ENCODE data around the gene MYLK. TPM values are rescaled to one million over a fixed set of nuclear protein-coding genes. Genes with fewer than 3 reads are reported as not detected.

Gene MYLK
- total and polyA plus RNA-seq, 9 donors = 50.2 to 645 (median 205) TPM

DNA sequence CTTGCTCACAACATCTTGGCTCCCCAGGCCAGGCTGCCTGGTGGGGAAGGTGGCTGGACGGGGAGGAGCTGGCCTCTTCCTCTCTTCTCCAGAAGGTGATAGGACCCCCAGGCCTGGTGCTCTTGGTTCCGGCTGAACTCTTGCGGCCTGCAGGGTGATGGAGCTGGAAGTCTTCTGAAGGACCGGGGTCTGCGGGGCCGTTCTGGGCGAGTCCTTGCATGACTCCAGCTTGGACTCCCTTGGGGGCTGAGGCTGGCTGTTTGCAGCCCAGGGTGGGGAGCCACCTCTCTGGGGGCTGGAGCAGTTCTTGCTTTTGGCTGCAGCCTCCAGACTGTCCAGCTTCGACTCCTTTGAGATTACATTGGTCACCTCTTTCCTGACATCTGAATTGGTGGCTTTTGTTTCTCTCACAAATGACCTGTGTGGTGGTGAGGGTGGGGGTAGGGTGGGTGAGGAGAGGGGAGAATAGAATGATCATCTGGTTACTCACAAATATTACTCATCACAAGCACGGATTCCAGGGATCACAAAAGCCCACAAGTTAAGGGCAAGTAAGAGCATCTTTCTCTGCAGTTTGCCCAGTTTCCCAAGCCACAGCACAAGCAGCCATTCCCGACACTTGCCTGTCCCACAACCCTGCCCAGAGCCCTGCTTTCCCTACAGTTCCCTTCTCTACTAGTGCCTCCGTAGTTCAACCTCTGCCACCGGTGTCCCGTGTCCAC is 150.2 kb downstream of the MYLK start:
- H3K4me1 ChIP-seq (ENCODE audit: insufficient read depth) = no peaks in the 10 kb centered on the region
- no peaks in the 10 kb centered on the region for H3K9me3 ChIP-seq
- WGBS, 3 donors = 92 to 95% (median 94%) methylated on average over 13 of the region's 13 CpGs
- H3K4me3 ChIP-seq = no peak overlapping the region
- no peak for DNase-seq
- H3K27ac ChIP-seq = no peak overlapping the region
- intact Hi-C loops (cut with DNase I) = no loop called here
- TF ChIP-seq POLR2A (IDR thresholded peaks at IDR 0.05) = no peak
- no peaks in the 10 kb centered on the region for H3K27me3 ChIP-seq
- no peaks in the 10 kb centered on the region for H3K36me3 ChIP-seq

DNA sequence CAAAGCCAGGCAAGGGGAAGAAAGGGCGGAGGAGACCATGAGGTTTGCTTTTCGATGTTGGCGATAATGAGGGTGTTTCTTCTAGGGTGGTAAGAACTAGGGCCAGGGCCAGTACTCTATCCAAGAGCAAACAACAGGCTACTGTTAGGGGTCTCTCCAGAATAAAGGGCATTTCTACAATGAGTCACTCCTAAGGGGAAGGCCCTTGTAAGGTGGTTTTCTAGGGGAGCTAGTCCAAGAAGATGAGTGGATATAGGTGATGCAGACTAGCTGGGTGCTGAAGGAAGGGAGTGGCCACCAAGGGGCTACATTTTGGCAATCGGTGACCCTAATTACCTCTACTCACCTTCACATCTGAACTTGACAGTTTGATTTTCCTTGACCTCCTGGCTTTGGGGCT is 150.8 kb downstream of the MYLK start:
- Histone ChIP-seq H3K27me3 (no peaks in the 10 kb centered on the region), H3K27ac (no peak overlapping the region), H3K4me3 (no peak overlapping the region), H3K9me3 (no peaks in the 10 kb centered on the region), H3K4me1 (ENCODE audit: insufficient read depth) (no peaks in the 10 kb centered on the region), H3K36me3 (no peaks in the 10 kb centered on the region)
- TF ChIP-seq EP300 (IDR thresholded peaks at IDR 0.05) (no peak), POLR2A (IDR thresholded peaks at IDR 0.05) (no peak)
- TF ChIP-seq, protein P1, sequence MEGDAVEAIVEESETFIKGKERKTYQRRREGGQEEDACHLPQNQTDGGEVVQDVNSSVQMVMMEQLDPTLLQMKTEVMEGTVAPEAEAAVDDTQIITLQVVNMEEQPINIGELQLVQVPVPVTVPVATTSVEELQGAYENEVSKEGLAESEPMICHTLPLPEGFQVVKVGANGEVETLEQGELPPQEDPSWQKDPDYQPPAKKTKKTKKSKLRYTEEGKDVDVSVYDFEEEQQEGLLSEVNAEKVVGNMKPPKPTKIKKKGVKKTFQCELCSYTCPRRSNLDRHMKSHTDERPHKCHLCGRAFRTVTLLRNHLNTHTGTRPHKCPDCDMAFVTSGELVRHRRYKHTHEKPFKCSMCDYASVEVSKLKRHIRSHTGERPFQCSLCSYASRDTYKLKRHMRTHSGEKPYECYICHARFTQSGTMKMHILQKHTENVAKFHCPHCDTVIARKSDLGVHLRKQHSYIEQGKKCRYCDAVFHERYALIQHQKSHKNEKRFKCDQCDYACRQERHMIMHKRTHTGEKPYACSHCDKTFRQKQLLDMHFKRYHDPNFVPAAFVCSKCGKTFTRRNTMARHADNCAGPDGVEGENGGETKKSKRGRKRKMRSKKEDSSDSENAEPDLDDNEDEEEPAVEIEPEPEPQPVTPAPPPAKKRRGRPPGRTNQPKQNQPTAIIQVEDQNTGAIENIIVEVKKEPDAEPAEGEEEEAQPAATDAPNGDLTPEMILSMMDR (IDR thresholded peaks at IDR 0.05) = no peak
- DNase-seq = no peak
- WGBS, 3 donors = 84 to 95% (median 95%) methylated on average over 4 of the region's 4 CpGs
- intact Hi-C loops (cut with DNase I) = no loop called here

DNA sequence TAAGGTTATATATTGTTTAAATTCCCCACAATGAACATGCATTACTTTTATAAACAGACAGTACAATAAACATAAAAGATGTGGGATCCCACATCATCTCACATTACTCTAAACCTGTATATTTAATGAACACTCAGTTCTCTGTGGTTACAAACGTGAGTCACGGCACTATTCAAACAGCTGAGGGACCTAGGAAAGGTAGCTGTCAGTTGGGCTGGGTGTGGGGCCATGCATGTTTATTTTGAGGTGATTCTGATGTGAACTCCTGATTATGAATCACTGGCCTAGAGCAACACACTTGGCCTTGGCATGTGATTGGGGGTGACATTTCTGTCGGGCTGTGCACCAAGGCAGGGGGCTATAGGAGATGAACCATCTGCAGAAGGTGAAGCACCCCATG is 151.7 kb downstream of the MYLK start:
- Histone ChIP-seq H3K36me3 (no peaks in the 10 kb centered on the region), H3K4me3 (no peak overlapping the region), H3K9me3 (no peaks in the 10 kb centered on the region), H3K4me1 (ENCODE audit: insufficient read depth) (no peaks in the 10 kb centered on the region), H3K27me3 (no peaks in the 10 kb centered on the region), H3K27ac (no peak overlapping the region)
- WGBS, 3 donors = 77 to 87% (median 82%) methylated on average over 3 of the region's 3 CpGs
- TF ChIP-seq, protein P1 (IDR thresholded peaks at IDR 0.05) = no peak
- TF ChIP-seq EP300 (IDR thresholded peaks at IDR 0.05) = no peak
- no peak for TF ChIP-seq POLR2A (IDR thresholded peaks at IDR 0.05)
- DNase-seq = no peak
- intact Hi-C loops (cut with DNase I) = no loop called here

DNA sequence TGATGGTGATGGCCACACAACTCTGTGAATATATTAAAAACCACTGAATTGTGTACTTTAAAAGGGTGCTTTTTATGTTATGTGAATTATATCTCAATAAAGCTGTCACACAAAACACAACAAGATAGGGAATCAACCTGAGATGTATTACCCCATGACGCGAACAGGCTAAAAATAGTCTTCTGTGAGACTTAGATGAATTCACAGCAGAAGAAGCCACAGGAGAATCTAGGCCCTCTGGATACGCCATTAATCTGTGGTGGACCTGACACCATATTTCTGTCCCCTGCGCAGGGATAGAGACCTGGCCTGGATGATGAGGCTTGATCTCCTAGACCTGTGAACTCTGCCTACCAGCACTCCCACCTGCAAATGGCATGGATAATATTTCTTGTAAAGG is 153.3 kb downstream of the MYLK start:
- 85 to 91% (median 87%) methylated on average over 4 of the region's 4 CpGs for WGBS, 3 donors
- no peaks in the 10 kb centered on the region for H3K27me3 ChIP-seq
- DNase-seq = no peak

DNA sequence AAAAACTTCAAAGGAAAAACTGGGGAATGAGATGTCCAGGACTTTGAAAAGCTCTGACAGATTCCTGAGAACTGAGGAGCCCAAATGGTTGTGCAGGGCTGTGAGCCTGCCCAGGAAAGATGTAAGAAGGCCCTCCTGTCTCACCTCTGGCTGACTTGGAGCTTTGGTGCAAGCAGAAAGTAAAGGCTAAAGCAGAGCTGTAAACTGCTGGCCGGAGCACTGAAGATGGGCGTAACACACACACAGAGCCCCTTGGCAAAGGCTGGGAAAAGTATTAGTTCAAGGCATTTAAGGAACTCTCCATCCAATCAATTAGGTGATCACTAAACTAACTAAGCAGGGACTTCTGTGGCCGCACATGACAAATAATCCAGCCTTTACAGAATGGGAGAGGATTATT is 155.1 kb downstream of the MYLK start:
- intact Hi-C loops (cut with DNase I) = no loop called here
- Histone ChIP-seq H3K27ac (no peak overlapping the region), H3K4me1 (ENCODE audit: insufficient read depth) (no peaks in the 10 kb centered on the region), H3K27me3 (no peaks in the 10 kb centered on the region), H3K36me3 (no peaks in the 10 kb centered on the region), H3K9me3 (no peaks in the 10 kb centered on the region), H3K4me3 (no peak overlapping the region)
- 96 to 97% (median 96%) methylated on average over 3 of the region's 3 CpGs for WGBS, 3 donors
- TF ChIP-seq, protein P1 (IDR thresholded peaks at IDR 0.05) = no peak
- TF ChIP-seq EP300 (IDR thresholded peaks at IDR 0.05) (no peak), POLR2A (IDR thresholded peaks at IDR 0.05) (no peak)
- no peak for DNase-seq

More for the DNA sequence above, 153.3 kb downstream of the MYLK start:
- H3K4me3 ChIP-seq = no peak overlapping the region
- no peaks in the 10 kb centered on the region for H3K9me3 ChIP-seq
- H3K4me1 ChIP-seq (ENCODE audit: insufficient read depth) = no peaks in the 10 kb centered on the region
- no peak for TF ChIP-seq POLR2A (IDR thresholded peaks at IDR 0.05)
- TF ChIP-seq EP300 (IDR thresholded peaks at IDR 0.05) = no peak
- TF ChIP-seq, protein P1 (IDR thresholded peaks at IDR 0.05) = no peak
- H3K36me3 ChIP-seq = no peaks in the 10 kb centered on the region
- no peak overlapping the region for H3K27ac ChIP-seq
- intact Hi-C loops (cut with DNase I) = no loop called here
